RPMI7951 (cell line): Measurements from ENCODE around the gene ZFYVE27. TPM values are rescaled to one million over a fixed set of nuclear protein-coding genes. Genes with fewer than 3 reads are reported as not detected.
"Not testable (repeated sequence)": the region's sequence is repeated elsewhere in the genome, so short reads cannot be mapped to it uniquely, and the experiment has no call there.

ENCODE experiments used
- DNase-seq: peaks from one replicate; pipeline ENCODE4 v3.0.0-alpha.2; 2012; ENCODE audit warnings: low read depth
- total RNA-seq: library from RNA; depleted of rRNA; stranded (reverse); fragments of >200 nt; shearing (Covaris generic); gene quantifications from 2 replicates; pipeline ENCODE4 v1.2.3, GENCODE V29; 2014; rRNA removed

ZFYVE27 gene
- total RNA-seq: 7.0 and 10.3 TPM in 2 replicates

GRCh38 chr10:97736902-97737769, at the start of gene ZFYVE27:
ZFYVE27 (plus strand) TSS chr10:97737128; CDS start chr10:97738478, 1,350 bp downstream.
- DNase-seq: peak; percentile 87

- peak; percentile 38 for DNase-seq
Measured at GRCh38 chr10:97687785-97688781, 48.8 kb upstream of the ZFYVE27 start.

DNA sequence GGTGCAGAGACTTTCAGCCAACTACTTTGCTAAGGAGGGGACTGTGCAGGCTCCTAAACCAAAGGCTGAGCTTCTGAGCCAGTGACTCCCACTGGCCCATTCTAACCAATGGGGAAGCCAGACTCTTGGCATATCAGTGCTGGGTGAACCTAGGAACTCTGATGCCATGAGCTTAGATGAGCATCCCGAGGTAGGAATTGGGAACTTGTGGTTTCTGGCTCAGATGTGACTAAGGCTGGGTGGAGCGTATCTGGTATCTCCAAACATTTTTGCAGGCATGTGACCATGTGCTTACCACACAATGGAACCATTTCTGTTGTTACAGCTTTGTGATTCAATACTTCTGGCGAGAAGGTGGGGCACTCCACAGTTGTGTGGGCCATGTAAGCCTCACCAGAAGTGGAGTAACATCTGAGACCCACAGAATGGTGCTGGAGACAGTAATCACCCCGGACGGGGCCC, 47.3 kb upstream of the ZFYVE27 start:
- peak; percentile 97 for DNase-seq

DNA sequence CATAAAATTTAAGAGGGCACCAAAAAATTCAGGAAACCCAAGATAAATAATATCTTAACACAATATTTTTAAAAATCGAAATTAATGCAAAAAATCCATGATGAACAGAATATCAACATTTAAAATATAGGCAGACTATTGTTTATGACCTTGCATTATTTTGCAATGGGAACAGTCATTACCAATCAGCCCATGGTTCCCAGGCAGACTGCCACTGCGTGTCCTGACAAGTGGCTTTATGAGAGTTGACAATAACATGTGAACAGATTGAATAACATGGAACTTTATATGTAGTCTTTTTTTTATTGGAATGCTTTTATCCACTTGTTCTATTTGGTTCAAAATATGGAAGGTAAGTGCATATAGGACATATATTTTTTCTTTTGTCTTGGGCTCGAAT, 46.8 kb upstream of the ZFYVE27 start:
- no peak for DNase-seq

DNA sequence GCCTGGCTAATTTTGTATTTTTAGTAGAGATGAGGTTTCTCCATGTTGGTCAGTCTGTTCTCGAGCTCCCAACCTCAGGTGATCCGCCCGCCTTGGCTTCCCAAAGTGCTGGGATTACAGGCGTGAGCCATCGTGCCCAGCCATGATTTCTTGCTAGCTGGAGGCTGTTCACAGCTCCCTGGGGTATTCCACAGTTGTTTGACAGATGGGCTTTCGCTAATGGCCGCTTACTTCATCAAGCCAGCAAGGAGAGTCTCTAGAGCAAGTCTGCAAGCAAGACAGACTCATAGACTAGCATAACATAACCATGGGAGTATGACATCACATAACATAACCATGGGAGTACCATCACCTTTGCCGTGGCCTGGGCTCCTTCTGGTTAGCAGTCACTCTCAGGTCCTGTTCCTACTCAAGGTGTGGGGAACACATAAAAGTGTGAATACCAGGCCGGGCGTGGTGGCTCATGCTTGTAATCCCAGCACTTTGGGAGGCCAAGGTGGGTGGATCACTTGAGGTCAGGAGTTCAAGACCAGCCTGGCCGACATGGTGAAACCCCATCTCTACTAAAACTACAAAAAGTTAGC, 38.8 kb upstream of the ZFYVE27 start:
- not testable (repeated sequence) for DNase-seq

- DNase-seq: peak; percentile 66
Measured at GRCh38 chr10:97701438-97702069, 35.4 kb upstream of the ZFYVE27 start.

- DNase-seq: no peak
Measured at GRCh38 chr10:97703398-97704067, 33.4 kb upstream of the ZFYVE27 start.

DNA sequence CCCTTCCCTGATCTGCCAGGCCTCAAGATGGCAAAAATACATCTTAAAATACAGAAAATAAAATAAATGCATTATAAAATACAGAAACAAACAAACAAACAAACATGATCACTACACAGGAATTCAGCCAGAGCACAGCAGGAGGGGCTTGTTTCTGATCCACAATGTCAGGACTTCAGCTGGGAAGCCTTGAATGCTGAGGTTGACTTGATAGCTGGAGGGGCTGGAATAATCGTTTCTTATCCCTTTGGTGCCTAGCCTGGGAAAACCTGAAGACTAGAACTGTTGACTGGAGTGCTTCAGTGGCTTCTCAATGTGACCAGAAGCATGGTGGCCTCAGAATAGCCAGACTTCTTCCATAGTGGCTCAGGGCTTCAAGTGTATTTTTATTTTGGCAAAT, 32.6 kb upstream of the ZFYVE27 start:
- no peak for DNase-seq

DNA sequence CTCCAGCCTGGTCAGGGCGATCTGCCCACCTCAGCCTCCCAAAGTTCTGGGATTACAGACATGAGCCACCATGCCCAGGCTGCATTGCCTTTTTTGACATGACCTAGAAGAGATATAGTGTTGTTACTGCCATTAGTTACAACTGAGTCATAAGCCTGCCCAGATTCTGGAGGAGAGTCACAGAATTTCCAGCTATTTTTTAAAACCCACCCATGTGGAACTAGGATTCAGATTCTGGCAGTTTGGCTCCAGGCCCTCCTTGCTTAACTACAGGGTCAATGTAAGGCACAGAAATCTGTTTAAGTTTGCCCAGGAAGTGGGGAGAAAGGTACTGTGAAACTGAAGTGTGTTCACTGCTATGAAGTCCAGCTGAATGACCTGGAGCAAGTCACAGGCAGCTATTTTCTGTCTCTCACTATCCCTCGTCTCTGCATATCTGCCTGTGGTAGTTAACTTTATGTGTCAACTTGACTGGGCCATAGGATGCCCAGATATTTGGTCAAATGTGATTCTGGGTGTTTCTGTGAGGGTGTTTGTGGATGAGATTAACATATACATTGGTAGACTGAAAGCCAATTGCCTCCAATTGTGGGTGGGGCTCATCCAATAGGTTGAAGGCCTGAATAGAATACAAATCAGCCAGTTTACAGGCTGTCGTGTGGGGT, 31.8 kb upstream of the ZFYVE27 start:
- no peak for DNase-seq

DNA sequence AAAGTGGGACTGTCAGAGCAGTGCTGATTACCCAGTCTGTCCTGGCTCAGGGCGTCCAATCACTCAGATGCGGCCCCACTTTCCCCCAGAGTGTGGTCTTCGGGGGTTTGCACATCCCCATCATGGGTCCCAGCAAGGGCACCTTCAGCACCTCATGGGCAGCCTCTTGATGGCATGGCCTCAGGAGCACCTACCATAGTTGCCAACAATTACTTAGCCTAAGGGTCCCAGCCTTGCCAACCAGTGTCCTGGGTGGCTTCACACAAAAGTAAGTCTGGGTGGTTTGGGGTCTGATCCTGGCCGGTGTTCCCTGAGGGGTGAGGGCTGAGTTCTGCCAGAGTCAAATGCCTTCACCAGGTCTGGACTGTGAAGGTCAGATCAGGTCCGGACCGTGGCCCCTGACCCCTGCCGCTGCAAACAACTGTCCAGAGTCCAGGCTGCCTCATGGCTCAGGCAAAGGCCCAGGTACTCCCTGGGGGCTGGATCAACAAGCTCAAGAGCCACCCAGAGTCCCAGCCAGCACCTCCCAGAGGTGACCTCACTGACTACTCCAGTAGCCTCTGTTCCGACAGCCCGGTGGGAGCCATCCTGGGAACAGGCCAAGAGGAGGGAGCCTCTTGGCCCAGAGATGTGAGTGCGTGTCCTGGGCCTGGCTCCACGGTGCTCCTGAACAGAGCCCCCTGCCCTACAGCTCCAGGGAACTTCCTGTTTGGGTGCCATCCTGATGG, 29.6 kb upstream of the ZFYVE27 start:
- no peak for DNase-seq

DNA sequence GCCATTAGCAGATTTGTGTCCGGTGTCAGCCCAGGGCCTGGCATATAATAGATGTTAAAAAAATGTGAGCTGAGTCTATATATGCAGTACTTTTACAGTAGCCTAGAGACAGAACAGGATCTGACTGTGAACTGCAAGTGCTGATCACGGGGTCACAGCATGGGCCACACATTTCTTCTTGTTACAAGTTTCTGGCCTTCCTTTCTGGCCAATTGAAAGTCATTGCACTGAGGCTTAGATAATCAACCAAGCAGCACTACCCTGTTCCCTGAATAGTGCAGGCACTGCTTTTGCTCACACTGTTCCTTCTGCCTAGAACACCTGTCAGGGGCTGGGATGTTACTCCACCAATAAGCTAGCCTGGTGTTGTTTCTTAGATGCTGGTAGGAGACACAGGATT, 28.8 kb upstream of the ZFYVE27 start:
- DNase-seq: no peak

- peak; percentile 65 for DNase-seq
Measured at GRCh38 chr10:97708976-97709946, 27.7 kb upstream of the ZFYVE27 start.

GRCh38 chr10:97711640-97712572, 25.0 kb upstream of the ZFYVE27 start:
- no peak for DNase-seq

GRCh38 chr10:97713339-97713825, 23.5 kb upstream of the ZFYVE27 start, which contains the start of gene MARVELD1:
MARVELD1 (plus strand) TSS chr10:97713730; CDS start chr10:97713877, 147 bp downstream.
- DNase-seq: peak; percentile 86

DNA sequence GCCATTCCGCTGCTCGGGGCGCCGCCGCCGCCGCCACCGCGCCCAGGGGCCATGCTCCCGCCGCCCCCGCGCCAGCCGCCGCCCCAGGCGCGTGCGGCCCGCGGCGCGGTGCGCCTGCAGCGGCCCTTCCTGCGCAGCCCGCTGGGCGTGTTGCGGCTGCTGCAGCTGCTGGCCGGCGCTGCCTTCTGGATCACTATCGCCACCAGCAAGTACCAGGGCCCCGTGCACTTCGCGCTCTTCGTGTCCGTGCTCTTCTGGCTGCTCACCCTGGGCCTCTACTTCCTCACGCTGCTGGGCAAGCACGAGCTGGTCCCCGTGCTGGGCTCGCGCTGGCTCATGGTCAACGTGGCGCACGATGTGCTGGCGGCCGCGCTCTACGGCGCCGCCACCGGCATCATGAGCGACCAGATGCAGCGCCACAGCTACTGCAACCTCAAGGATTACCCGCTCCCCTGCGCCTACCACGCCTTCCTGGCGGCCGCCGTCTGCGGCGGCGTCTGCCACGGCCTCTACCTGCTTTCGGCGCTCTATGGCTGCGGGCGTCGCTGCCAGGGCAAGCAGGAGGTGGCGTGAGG, 23.0 kb upstream of the ZFYVE27 start:
- DNase-seq: peak; percentile 71
